IPS-18c (cell line): ENCODE measurements around the gene HELZ.

Source experiments
- H3K4me3 ChIP-seq: 2 replicates; pipeline ENCODE4 v1.7.0; 2013; ENCODE audit warnings: low read depth, mild to moderate bottlenecking, low read length, moderate library complexity; ENCODE audit not compliant: insufficient read depth
- H3K9me3 ChIP-seq: one replicate; pipeline ENCODE4 v1.6.1; 2013; ENCODE audit warnings: mild to moderate bottlenecking, low read length, moderate library complexity; ENCODE audit not compliant: control insufficient read depth, insufficient read depth

Gene HELZ

DNA sequence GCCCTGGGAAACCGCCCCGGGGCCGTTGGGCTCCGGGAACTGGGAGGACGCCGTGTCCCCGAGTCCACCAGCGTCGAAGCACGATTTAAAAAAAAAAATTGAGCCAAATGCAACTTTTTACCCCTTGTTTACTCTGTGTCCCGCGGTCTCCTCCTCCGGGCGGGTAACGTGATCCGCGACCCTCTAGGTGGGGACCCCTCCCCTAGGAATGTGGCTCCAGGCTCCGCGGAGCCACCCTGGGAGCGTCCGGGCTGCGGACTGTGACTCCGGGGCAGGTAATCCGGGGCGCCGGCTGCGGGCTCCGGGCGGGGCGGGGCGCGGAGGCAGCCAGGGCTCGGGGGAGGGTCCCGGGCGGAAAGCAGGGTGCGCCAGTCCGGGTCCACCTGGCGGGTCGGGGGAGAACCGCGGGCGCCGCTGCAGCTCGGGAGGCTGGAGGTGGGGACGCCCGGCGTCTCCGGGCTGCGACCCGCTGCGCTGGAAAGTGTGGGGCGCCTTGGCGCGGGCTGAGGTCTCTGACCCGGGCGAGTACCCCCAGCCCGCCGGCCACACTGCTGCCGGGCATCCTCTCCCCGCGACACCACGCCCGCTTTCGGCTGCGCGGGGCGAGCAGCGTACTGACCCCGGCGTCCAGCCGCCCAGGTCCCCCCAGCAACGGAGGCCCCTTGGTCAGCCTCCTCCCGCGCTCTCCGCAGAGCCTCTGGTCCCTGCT lies 852 bp upstream of the HELZ start:
- Histone ChIP-seq H3K9me3 (no peaks in the 10 kb centered on the region), H3K4me3 (peak overlapping the region; percentile 95)

DNA sequence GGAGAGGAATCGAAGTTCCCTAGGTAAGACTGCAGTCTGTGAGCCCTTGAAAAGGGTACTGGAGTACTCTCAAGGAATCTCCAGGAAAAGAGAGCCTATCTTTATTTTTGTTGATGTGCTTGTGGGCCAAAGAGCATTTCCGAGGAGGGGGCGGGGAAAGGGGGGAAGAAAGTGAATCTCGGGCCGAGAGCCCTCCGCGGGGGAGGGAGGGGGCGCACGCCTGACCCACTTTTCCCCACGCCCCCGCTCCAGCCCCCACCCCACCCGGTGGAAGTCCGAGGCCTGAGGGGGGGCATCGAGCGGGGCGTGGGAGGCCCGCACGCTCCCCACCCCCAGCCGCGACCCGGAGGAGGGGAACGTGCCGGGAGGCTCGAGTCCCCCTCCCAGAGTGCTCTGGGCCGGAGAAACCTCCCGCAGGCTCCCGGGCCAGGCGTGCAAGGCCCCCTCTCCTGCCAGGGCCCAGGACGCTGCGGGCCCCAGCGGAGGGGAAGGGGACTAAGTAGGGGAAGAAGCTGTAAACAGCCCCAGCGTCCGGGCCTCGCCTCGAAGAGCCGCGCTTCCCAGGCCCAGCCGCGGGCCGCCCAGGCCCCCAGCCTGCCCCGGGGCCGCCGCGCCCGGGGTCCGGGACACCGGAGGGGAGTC lies 444 bp downstream of the HELZ start:
- H3K9me3 ChIP-seq = no peaks in the 10 kb centered on the region
- peak overlapping the region; percentile 95 for H3K4me3 ChIP-seq

DNA sequence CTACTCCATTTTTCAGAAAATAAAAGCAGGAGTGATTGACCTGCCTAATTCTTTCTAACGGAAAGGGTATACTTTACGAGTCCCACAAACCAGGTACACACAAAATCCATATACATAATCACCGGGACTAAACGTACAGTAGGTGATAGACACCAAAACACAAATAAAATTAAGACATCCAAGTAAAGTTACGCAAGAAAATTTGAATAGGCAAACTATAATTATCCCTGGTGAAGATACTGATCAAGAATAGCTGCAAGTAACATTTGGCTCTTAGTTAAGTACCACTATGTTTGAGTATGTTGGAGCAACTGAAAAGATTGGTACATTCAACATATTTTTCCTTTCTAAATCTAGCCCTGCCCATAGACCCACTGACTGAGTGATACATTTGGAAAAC lies 1.7 kb downstream of the HELZ start:
- Histone ChIP-seq H3K9me3 (no peaks in the 10 kb centered on the region), H3K4me3 (no peak overlapping the region)

DNA sequence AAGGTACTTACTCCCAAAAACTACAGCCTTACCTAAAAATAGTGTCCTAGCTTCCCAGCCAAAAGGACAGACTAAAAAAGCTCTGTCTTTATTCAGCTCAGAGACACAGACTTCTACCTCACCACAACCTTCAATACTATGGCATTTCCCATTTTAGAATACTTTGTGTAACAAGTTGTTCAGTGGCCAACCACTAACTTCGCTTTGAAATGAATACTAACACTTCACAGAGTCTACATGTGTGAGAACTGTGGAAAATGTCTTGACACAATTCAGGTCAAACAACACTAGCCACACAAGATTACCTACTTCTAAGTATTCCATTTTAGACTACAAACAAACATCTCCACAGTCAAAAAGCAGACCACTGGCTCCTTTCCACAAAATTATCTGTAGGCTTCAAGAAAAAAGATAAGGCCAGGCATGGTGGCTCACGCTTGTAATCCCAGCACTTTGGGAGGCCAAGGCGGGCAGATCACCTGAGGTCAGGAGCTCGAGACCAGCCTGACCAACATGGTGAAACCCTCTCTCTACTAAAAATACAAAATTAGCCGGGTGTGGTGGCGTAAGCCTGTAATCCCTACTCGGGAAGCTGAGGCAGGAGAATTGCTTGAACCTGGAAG lies 3.2 kb downstream of the HELZ start:
- H3K4me3 ChIP-seq = no peak overlapping the region
- no peaks in the 10 kb centered on the region for H3K9me3 ChIP-seq

DNA sequence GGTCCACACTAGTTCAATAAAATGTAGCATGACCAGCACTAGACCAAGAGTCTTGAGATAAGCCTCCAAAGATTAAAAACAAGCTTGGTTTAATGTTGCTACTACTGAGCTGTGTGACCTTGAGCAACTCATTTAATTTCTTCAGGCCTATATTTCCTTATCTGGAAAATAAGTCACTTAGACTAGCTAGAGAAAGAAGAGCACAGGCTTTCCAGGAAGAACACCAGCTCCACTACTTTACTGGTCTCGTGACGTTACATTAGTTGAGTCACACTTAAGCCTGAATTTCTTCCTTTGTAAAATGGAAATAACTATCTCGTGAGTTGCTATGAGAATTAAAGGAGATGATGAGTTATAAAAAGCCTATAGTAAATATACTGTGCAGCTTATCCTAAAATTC lies 5.4 kb downstream of the HELZ start:
- Histone ChIP-seq H3K9me3 (no peaks in the 10 kb centered on the region), H3K4me3 (no peak overlapping the region)

DNA sequence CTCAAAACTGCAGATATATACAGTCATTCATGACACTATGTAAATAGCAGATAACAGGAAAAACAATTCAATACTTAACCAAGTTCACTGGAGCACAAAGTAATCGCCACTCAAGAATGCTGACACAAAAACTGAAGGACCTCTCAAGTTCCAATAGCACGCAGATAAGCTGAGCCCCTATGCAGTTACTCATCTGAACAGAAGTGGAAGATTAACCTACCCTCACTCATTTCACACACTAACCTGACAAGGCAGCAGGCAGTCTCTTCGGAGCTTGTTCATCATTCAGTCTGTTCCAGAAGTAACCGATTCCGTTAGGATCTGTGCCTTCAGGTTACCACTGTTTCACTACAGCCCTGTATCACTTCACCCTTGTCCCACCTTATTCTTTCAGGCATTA lies 6.0 kb downstream of the HELZ start:
- H3K9me3 ChIP-seq = no peaks in the 10 kb centered on the region
- H3K4me3 ChIP-seq = no peak overlapping the region

DNA sequence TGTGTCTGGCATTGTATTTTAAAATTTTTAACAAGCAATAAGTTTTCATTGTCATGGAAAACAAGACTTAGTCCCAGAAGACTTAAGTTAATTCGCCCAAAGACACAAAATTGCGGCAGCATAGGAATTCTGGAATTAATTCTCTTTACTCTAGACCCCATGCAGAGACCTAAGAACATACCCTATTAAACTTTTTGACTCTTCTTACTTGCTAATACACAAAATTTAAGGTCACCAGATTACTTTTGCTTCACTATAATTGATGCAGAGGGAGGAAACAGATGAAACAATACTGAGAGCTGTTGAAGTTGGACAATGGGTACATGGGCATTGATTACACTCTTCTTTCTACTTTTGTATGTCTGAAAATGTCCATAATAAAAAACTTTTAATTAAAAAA lies 12.6 kb downstream of the HELZ start:
- no peaks in the 10 kb centered on the region for H3K9me3 ChIP-seq
- no peak overlapping the region for H3K4me3 ChIP-seq

DNA sequence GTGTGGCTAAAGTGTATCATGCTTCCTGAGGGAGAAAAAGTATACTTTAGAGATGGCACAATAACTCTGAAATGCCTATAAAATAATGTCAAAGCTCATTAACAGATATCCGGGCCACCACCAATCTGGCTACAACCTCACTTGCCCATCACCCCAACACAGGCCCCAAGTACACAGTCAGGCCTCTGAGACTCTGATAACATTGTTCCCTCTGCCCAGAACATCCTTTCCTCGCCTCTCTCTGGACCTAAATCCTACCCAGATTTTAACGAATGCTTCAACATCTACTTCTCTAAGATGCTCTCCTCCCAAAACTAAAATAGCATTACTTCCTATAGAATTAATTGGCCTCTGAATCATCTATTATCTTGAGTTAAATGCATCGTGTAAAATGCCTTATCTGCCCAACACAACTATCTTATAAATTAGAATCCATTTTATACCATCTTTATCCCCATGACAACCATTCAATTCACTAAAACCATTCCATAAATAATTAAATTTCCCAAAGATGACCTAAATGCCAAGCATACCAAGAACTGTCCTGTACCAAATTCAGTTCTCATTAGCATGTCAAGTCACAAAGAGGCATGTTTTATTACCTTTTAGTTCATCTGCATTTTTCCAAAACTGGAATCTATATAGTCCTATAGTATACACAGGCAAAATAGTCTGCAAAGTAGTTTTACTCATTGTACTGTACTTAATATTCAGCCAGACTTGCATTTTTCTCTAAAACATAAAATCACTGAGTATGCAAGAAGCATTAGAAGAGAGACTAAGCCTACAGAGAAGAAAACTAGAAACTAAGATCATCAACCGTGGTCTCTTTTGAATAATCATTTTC lies 15.7 kb downstream of the HELZ start:
- Histone ChIP-seq H3K9me3 (no peaks in the 10 kb centered on the region), H3K4me3 (no peak overlapping the region)

DNA sequence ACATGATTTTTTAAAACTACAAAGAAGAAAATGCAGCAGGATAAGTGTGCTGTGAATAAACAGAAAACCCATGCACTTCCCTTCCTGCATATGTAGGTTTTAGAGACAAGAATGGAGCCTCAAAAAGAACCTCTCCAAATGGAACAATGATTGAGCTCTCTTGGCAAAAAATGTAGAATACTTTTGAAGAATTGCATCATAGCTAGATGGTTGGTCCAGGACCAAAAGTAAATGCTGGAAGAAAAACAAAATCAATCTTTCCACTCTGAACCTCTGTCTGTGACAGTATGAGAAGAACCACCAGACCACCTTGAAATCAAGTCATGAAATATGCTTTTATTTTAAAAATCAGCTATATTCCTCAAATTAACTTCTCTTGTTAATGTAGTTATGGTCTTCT lies 17.5 kb downstream of the HELZ start:
- no peak overlapping the region for H3K4me3 ChIP-seq
- no peaks in the 10 kb centered on the region for H3K9me3 ChIP-seq

DNA sequence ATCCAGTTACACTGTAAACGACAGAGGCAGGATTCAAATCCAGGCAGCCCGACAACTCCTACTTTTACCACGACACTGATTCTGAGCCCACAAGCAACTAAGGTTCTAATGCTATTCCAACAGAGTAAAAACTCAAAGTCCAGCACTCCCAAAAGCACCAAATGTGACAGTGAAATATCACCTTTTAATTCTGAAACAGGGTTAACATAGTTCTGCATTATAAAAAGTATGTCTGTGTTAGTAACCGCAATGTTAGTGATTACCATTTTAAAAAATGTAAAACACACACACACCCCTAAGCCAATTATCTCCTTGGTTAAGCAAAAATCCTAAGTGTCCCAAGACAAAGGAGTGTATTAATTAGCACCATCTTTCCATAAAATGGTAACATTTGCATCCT lies 19.7 kb downstream of the HELZ start:
- Histone ChIP-seq H3K4me3 (no peak overlapping the region), H3K9me3 (no peaks in the 10 kb centered on the region)

DNA sequence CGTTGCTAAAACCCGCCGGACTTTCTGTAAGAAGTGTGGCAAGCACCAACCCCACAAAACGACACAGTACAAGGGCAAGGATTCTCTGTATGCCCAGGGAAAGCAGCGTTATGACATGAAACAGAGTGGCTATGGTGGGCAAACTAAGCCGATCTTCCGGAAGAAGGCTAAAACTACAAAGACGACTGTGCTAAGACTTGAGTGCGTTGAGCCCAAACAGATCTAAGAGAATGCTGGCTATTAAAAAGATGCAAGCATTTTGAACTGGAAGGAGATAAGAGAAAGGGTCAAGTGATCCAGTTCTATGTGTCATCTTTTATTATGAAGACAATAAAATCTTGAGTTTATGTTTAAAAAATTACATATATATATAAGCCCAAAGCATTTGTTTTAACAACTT lies 20.3 kb downstream of the HELZ start:
- Histone ChIP-seq H3K4me3 (no peak overlapping the region), H3K9me3 (no peaks in the 10 kb centered on the region)

DNA sequence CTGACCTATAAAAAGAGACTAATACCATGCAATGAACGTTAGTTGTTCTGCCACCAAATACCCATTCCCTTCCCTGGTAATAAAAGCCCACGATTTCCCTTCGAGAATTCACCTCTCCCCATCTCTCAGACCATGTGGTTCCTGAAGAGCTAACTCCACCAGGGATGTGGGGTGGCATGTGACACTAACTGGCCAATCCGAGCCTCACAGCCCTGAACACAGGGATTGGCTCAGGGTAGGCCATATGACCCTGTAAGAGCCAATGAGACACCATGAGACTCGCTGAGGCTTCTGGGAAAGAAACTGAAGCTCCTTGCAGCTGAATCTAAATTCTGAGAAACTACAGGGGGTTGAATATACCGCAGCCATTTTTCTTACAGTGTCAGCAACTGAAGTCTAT lies 21.1 kb downstream of the HELZ start:
- Histone ChIP-seq H3K4me3 (no peak overlapping the region), H3K9me3 (no peaks in the 10 kb centered on the region)

DNA sequence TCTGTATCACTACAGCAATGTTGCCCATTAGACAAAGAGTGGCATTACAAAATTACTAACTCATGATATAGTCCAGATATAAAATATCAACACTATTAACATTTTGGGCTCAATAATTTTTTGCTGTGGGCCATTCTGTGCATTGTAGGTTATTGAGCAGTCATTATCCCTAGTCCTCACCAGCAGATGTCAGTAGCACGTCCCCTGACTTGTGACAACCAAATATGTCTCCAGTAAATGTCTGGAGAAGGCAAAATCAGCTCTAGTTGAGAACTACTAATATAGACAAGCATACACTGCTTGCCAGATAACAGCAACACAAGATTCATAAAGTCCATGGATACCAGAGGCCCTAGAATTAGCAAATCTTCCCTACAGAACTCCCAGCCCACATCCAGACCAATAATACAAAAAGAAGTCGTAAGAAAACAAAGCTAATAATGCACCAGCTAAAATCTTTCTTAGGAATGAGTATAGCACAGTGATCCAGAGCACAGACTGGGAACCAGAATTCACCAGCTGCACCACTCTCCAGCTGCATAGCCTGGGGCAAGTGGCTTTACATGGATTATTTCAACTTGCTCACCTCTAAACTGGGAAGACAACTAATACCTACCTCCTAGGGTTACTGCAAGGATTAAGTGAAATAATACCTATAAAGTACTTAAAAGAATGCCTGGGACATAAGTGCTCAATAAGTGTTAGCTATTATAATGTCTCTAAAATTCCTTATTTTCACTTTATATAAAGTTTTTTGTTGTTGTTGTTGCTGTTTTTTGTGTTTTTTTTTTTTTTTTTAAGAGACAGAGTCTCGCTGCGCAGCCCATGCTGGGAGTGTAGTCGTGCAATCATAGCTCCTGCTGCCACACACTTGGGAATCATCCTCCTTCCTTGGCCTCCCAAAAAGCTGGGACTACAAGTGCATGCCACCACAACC lies 23.7 kb downstream of the HELZ start:
- no peak overlapping the region for H3K4me3 ChIP-seq
- no peaks in the 10 kb centered on the region for H3K9me3 ChIP-seq

DNA sequence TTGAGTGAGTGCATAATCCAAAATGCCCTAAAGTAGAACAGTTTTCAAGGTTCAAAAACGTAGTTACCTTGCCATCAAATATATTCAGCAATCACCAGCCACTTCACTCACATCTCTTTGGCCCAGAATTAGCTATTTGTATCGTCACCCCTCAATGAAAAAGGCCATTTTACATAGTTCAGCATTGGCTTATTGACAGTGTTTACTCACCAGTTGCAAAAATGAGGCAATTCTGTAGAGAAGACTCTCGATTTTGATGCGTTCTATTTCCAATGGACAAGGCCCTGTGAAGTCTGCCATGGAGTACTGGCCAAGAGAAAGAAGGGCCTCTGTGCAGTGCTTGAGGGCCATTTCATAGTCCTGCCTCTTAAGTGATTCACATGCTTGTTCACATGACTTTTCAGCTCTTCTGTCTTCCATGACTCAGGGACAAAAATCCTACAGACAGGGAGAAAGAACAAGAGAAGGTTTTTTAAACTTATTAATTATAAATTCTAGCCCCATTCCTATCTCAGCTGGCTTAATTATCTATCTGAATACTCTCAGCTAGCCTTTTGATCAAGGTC lies 26.5 kb downstream of the HELZ start:
- no peak overlapping the region for H3K4me3 ChIP-seq
- H3K9me3 ChIP-seq = no peaks in the 10 kb centered on the region

DNA sequence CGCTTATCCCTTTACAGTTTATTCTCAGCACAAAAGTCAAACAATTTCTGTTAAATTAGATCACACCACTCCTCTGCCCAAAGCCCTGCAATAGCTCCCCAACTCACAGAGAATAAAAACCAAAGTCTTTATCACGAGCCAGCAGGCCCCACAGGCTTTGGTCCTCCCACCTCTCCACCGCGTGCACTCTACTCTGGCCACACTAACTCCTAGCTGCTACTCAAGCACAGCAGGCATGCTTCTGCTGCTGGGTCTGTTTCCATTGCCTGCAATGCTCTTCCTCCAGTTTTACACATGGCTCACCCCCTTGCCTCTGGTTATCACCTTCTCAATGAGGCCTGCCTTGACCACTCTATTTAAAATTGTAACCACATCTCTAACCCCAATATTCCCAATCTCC lies 27.6 kb downstream of the HELZ start:
- Histone ChIP-seq H3K4me3 (no peak overlapping the region), H3K9me3 (no peaks in the 10 kb centered on the region)

DNA sequence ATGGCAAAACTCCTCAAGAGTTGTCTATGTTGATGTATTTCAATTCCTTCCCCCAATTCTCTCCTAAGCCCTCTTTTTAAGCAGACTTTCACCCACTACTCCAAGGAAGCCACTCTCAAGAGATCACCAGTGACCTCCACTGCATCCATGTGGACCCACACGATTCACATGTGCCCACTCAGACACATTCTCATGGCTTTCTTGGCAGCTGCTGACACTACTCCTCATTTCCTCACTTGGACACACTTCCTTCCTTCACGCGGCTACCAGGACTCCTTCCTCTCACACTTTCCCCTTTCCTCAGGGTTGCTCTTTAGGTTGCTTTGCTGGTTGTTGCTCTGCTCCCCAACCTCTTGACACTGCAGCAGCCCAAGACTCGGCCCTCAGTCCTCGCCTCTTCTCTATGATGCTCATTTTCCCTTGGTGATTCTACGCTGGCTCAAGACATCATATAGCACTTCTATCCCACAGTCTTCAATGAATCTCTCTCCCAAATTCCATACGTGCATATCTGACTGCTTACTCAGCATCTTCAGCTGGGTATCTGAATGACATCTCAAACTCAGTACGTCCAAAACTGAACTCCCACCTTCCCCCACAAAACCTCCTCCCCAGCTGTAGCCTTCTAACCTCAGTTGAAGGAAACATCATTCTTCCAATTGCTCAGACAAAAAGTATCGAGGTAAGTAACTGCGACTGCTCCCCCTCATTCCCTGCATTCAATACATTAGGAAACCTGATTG lies 28.2 kb downstream of the HELZ start:
- Histone ChIP-seq H3K4me3 (no peak overlapping the region), H3K9me3 (no peaks in the 10 kb centered on the region)
